Measurements from ENCODE around the gene TCIRG1.
"Not testable (repeated sequence)": the region's sequence is repeated elsewhere in the genome, so short reads cannot be mapped to it uniquely, and the experiment has no call there.

Gene TCIRG1

DNA sequence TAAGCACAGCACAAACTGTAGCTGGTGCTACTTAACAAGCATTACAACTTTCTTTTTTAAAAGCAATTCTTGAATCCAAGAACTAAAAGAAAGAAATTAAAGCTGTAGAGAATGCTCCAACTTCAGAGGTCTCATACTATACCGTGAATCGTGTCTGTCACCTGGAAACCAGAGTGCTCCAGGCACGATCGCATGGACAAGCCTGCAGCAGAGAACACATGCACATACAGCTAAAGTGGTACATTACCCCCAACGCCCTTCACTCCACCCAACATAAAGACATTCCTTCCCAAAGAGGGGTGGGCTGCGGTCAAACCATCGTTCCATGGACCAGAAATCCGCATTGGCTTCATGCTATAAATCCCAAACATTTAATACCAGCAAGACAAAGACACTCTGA is 50.9 kb downstream of the TCIRG1 start:
- no peak for DNase-seq

DNA sequence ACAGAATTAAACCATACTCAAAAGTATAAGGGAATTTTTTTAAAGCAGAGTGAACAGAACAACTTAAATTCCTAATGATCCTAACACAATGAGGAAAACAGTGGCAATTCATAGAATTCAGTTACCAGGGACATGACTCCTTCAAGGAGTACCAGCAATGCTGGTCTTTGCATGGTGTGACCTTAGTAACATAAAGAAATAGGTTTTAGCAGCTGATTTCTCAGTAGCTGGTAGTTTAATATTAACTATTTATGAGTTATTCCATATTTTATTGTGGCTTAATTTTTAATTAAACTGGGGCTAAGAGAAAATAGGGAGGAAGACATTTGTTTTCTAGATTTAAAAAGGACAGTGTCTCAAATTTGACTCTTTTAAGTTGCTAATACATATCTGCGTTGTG is 51.5 kb downstream of the TCIRG1 start:
- DNase-seq = no peak

GRCh38 chr11:68090706-68091105 is 51.9 kb downstream of the TCIRG1 start:
- peak; percentile 5 for DNase-seq

DNA sequence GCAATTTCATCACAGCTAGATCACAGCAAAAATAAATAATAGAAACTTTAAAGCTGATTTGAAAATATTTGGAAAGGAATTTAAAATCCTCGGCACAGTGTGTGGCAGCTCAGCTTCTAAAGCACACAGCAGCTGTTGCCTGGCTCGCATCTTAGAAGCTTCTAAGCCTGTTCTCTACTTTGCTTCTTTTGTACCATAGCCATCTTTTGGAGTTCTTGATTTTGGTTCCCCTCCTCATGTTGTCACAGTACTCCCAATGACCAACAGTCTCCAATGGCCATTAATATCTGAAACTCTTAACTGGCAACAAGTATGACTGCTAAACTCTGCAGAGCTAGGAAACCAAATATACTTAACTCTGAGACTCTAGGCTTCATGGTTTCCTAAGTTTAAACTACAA is 53.6 kb downstream of the TCIRG1 start:
- no peak for DNase-seq

- not testable (repeated sequence) for DNase-seq
These were observed 54.1 kb downstream of the TCIRG1 start for GRCh38 chr11:68092946-68093345.

DNA sequence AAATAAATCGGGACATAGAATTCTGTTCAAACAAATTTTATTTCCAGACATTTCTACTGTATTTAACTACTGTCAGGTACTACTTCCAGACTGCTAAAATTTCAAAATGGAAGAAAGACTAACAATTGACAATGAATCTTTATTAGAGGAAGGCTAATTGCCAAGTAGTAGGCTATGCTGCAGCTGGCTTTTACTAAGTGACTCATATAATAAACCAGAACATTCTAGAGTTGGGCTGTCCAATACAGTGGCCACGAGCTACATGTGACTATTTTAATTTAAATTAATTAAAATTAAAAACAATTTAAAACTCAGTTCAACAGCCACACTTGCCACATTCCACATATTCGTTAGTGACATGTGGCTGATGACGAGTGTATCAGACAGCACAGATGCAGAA is 54.7 kb downstream of the TCIRG1 start:
- DNase-seq = no peak

DNA sequence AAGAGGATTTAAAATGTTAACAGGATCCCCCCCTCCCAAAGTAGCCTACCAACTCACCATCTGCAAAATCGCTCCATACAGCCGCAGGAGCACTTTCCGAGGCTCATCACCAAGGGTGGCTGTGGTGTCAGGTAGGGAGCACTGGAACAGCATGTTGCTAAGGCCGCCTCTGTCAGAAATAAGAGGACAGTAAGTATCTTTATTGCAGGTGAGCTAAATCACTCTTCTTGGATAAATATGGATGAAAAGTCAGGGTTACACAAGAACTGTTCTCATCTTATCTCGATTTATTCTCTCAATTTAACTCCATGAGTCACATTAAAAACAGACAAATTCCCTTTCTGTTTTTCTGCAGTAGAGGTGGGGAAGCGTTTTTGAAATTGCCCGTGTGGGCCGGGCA is 58.1 kb downstream of the TCIRG1 start:
- DNase-seq = no peak

DNA sequence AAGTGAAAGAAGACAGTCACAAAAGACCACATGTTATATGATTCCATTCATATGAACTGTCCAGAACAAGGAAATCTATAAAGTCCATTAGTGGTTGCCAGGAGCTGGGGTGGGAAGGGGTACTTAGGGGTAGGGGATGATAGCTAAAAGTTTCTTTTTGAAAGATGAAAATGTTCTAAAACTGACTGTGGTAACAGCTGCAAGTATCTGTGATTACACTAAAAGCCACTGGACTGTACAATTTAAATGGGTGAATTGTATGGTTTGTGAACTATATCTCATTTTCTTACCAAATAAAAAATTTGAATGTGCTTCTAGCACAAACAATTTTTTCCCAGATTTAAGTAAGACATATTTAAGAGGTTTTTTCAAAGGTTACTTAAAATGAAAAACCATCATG is 60.2 kb downstream of the TCIRG1 start:
- no peak for DNase-seq

GRCh38 chr11:68099474-68100405 is 60.9 kb downstream of the TCIRG1 start:
- no peak for DNase-seq
